OCI-LY3 (cell line): ENCODE measurements around the gene GPR84.

ENCODE experiments used
- EZH2phosphoT487 ChIP-seq: fragments of 200-600 bp; shearing (Covaris generic); IDR thresholded peaks from 2 replicates; pipeline ENCODE4 v1.6.1; 2018; ENCODE audit warnings: antibody characterized with exemption, mixed run types, low read depth
- TF ChIP-seq, protein P1 (sequence below): fragments of 200-600, 300-600 bp; sonication (generic); IDR thresholded peaks from 2 replicates; pipeline ENCODE4 v1.5.1; 2014; ENCODE audit warnings: antibody characterized with exemption, low read length, low read depth

DNA sequence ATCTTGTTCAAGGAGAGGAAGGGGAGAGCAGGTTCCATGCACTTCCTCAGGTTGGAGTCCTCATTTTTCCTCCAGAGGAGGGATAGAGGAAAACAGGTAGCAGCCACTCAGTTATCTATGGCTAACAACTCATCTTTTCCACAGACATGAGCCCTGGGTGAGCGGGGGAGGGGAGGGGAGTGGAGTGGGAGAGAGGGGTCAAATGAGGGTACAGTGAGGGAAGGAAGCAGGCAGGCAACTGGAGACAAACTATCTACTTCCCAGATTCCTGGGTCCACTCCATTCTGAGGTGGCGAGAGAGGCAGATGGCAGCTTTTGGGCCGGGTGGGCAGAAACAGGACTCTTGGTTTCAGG is 22.8 kb upstream of the GPR84 start:
- TF ChIP-seq, protein P1, sequence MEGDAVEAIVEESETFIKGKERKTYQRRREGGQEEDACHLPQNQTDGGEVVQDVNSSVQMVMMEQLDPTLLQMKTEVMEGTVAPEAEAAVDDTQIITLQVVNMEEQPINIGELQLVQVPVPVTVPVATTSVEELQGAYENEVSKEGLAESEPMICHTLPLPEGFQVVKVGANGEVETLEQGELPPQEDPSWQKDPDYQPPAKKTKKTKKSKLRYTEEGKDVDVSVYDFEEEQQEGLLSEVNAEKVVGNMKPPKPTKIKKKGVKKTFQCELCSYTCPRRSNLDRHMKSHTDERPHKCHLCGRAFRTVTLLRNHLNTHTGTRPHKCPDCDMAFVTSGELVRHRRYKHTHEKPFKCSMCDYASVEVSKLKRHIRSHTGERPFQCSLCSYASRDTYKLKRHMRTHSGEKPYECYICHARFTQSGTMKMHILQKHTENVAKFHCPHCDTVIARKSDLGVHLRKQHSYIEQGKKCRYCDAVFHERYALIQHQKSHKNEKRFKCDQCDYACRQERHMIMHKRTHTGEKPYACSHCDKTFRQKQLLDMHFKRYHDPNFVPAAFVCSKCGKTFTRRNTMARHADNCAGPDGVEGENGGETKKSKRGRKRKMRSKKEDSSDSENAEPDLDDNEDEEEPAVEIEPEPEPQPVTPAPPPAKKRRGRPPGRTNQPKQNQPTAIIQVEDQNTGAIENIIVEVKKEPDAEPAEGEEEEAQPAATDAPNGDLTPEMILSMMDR, result no peak
- no peak for TF ChIP-seq EZH2phosphoT487
